ENCODE measurements around the gene CCDC187.

Gene CCDC187

GRCh38 chr9:136209786-136210185 lies 94.1 kb downstream of the CCDC187 start:
- no peak for TF ChIP-seq CTCF (conservative IDR thresholded peaks at IDR 0.05)
- H3K27ac ChIP-seq = no peak overlapping the region

GRCh38 chr9:136209232-136209631 lies 94.7 kb downstream of the CCDC187 start:
- no peak for TF ChIP-seq CTCF (conservative IDR thresholded peaks at IDR 0.05)
- H3K27ac ChIP-seq = no peak overlapping the region

- no peak overlapping the region for H3K27ac ChIP-seq
- TF ChIP-seq CTCF (conservative IDR thresholded peaks at IDR 0.05) = no peak
Measured at GRCh38 chr9:136208675-136209074, 95.2 kb downstream of the CCDC187 start.

GRCh38 chr9:136207616-136208015 lies 96.3 kb downstream of the CCDC187 start:
- no peak for TF ChIP-seq CTCF (conservative IDR thresholded peaks at IDR 0.05)
- H3K27ac ChIP-seq = no peak overlapping the region

- TF ChIP-seq CTCF (conservative IDR thresholded peaks at IDR 0.05) = no peak
- H3K27ac ChIP-seq = no peak overlapping the region
Measured at GRCh38 chr9:136206602-136207275, 97.2 kb downstream of the CCDC187 start.

GRCh38 chr9:136205707-136205992 lies 98.2 kb downstream of the CCDC187 start:
- H3K27ac ChIP-seq = no peak overlapping the region
- no peak for TF ChIP-seq CTCF (conservative IDR thresholded peaks at IDR 0.05)

GRCh38 chr9:136204838-136205706 lies 98.8 kb downstream of the CCDC187 start, which contains the start of gene LHX3:
Gene LHX3 (minus strand): TSS chr9:136205128. CDS start chr9:136205012, 116 bp downstream.
- TF ChIP-seq CTCF (conservative IDR thresholded peaks at IDR 0.05) = no peak
- H3K27ac ChIP-seq = peak within 1 kb of the TSS; percentile 79
